ENCODE results near the gene ZNG1F. TPM values are rescaled to one million over a fixed set of nuclear protein-coding genes. Genes with fewer than 3 reads are reported as not detected.
"Not testable (repeated sequence)": the region's sequence is repeated elsewhere in the genome, so short reads cannot be mapped to it uniquely, and the experiment has no call there.

ZNG1F gene
- total and polyA plus RNA-seq, 2 donors (not counting 1 experiment from before 2014, with no cell fraction given): 16.7 to 28.6 TPM

GRCh38 chr9:41174994-41175393, 14.1 kb downstream of the ZNG1F start:
- H3K4me2 ChIP-seq (replicated peaks; ENCODE audit: low read depth, low read length, poor library complexity, severe bottlenecking); H2AFZ ChIP-seq (ENCODE audit: insufficient read depth, low read depth, low read length, poor library complexity, severe bottlenecking); H4K20me1 ChIP-seq (ENCODE audit: control insufficient read depth, insufficient read depth, low read length, poor library complexity, severe bottlenecking); H3K79me2 ChIP-seq (ENCODE audit: control insufficient read depth, insufficient read depth, low read length); H3K27me3 ChIP-seq (replicated peaks in 1 of 4; ENCODE audit: control extremely low read depth in 1 of 4, control insufficient read depth in 3 of 4, insufficient read depth in 4 of 4, low read length in 3 of 4); H3K27ac ChIP-seq (ENCODE audit: low read length in 2 of 2); H3K27me3 Mint-ChIP-seq; H3K4me3 Mint-ChIP-seq; H3K4me3 ChIP-seq (ENCODE audit: control extremely low read depth in 1 of 5, extremely low read depth in 1 of 5, insufficient read depth in 1 of 5, low read depth in 2 of 5, low read length in 4 of 5); H3K4me1 ChIP-seq (ENCODE audit: control insufficient read depth in 2 of 2, insufficient read depth in 2 of 2, low read length in 2 of 2); CTCF ChIA-PET; H3K4me1 Mint-ChIP-seq; POLR2A ChIA-PET; H3K9me3 Mint-ChIP-seq (ENCODE audit: insufficient read depth); H3K9ac ChIP-seq (ENCODE audit: low read length); ATAC-seq (ENCODE audit: low read depth); H3K36me3 ChIP-seq (replicated peaks in 1 of 2; ENCODE audit: control extremely low read depth in 1 of 2, control insufficient read depth in 1 of 2, extremely low read depth in 1 of 2, insufficient read depth in 2 of 2, low read length in 1 of 2); H3K27ac Mint-ChIP-seq; intact Hi-C loops (cut with micrococcal nuclease); H3K9me3 ChIP-seq (ENCODE audit: control extremely low read depth in 1 of 3, control insufficient read depth in 2 of 3, insufficient read depth in 1 of 3, low read length in 2 of 3): not testable (repeated sequence)
- DNase-seq: peak; percentile 0
- WGBS (ENCODE audit: insufficient coverage): no CpG with 5 or more reads among the region's 4 CpGs

- H3K36me3 ChIP-seq (replicated peaks in 1 of 2; ENCODE audit: control extremely low read depth in 1 of 2, control insufficient read depth in 1 of 2, extremely low read depth in 1 of 2, insufficient read depth in 2 of 2, low read length in 1 of 2); H3K27ac ChIP-seq (ENCODE audit: low read length in 2 of 2); POLR2A ChIA-PET; H3K4me2 ChIP-seq (replicated peaks; ENCODE audit: low read depth, low read length, poor library complexity, severe bottlenecking); DNase-seq; H2AFZ ChIP-seq (ENCODE audit: insufficient read depth, low read depth, low read length, poor library complexity, severe bottlenecking); H3K4me3 Mint-ChIP-seq; intact Hi-C loops (cut with micrococcal nuclease); H3K27ac Mint-ChIP-seq; H4K20me1 ChIP-seq (ENCODE audit: control insufficient read depth, insufficient read depth, low read length, poor library complexity, severe bottlenecking); H3K79me2 ChIP-seq (ENCODE audit: control insufficient read depth, insufficient read depth, low read length); H3K9ac ChIP-seq (ENCODE audit: low read length); H3K27me3 ChIP-seq (replicated peaks in 1 of 4; ENCODE audit: control extremely low read depth in 1 of 4, control insufficient read depth in 3 of 4, insufficient read depth in 4 of 4, low read length in 3 of 4); H3K4me3 ChIP-seq (ENCODE audit: control extremely low read depth in 1 of 5, extremely low read depth in 1 of 5, insufficient read depth in 1 of 5, low read depth in 2 of 5, low read length in 4 of 5); H3K27me3 Mint-ChIP-seq; H3K4me1 ChIP-seq (ENCODE audit: control insufficient read depth in 2 of 2, insufficient read depth in 2 of 2, low read length in 2 of 2); ATAC-seq (ENCODE audit: low read depth); H3K9me3 ChIP-seq (ENCODE audit: control extremely low read depth in 1 of 3, control insufficient read depth in 2 of 3, insufficient read depth in 1 of 3, low read length in 2 of 3); H3K9me3 Mint-ChIP-seq (ENCODE audit: insufficient read depth); CTCF ChIA-PET; H3K4me1 Mint-ChIP-seq: not testable (repeated sequence)
- WGBS (ENCODE audit: insufficient coverage): no CpG with 5 or more reads among the region's 18 CpGs
Observed at GRCh38 chr9:41150116-41150515, 39.0 kb downstream of the ZNG1F start.

- H3K79me2 ChIP-seq (ENCODE audit: control insufficient read depth, insufficient read depth, low read length); H3K9me3 ChIP-seq (ENCODE audit: control extremely low read depth in 1 of 3, control insufficient read depth in 2 of 3, insufficient read depth in 1 of 3, low read length in 2 of 3); DNase-seq; H3K36me3 ChIP-seq (replicated peaks in 1 of 2; ENCODE audit: control extremely low read depth in 1 of 2, control insufficient read depth in 1 of 2, extremely low read depth in 1 of 2, insufficient read depth in 2 of 2, low read length in 1 of 2); H3K4me2 ChIP-seq (replicated peaks; ENCODE audit: low read depth, low read length, poor library complexity, severe bottlenecking); H3K27ac ChIP-seq (ENCODE audit: low read length in 2 of 2); H3K9me3 Mint-ChIP-seq (ENCODE audit: insufficient read depth); H3K9ac ChIP-seq (ENCODE audit: low read length); H3K4me1 Mint-ChIP-seq; H3K27ac Mint-ChIP-seq; CTCF ChIA-PET; POLR2A ChIA-PET; H3K4me1 ChIP-seq (ENCODE audit: control insufficient read depth in 2 of 2, insufficient read depth in 2 of 2, low read length in 2 of 2); intact Hi-C loops (cut with micrococcal nuclease); H3K4me3 ChIP-seq (ENCODE audit: control extremely low read depth in 1 of 5, extremely low read depth in 1 of 5, insufficient read depth in 1 of 5, low read depth in 2 of 5, low read length in 4 of 5); H4K20me1 ChIP-seq (ENCODE audit: control insufficient read depth, insufficient read depth, low read length, poor library complexity, severe bottlenecking); H2AFZ ChIP-seq (ENCODE audit: insufficient read depth, low read depth, low read length, poor library complexity, severe bottlenecking); H3K4me3 Mint-ChIP-seq; H3K27me3 Mint-ChIP-seq; ATAC-seq (ENCODE audit: low read depth); H3K27me3 ChIP-seq (replicated peaks in 1 of 4; ENCODE audit: control extremely low read depth in 1 of 4, control insufficient read depth in 3 of 4, insufficient read depth in 4 of 4, low read length in 3 of 4): not testable (repeated sequence)
- no CpG with 5 or more reads among the region's 2 CpGs for WGBS (ENCODE audit: insufficient coverage)
Observed at GRCh38 chr9:41141878-41142277, 47.2 kb downstream of the ZNG1F start.

- H3K4me3 ChIP-seq (ENCODE audit: control extremely low read depth in 1 of 5, extremely low read depth in 1 of 5, insufficient read depth in 1 of 5, low read depth in 2 of 5, low read length in 4 of 5); intact Hi-C loops (cut with micrococcal nuclease); DNase-seq; H3K9me3 ChIP-seq (ENCODE audit: control extremely low read depth in 1 of 3, control insufficient read depth in 2 of 3, insufficient read depth in 1 of 3, low read length in 2 of 3); H3K27me3 Mint-ChIP-seq; H3K4me2 ChIP-seq (replicated peaks; ENCODE audit: low read depth, low read length, poor library complexity, severe bottlenecking); POLR2A ChIA-PET; H3K79me2 ChIP-seq (ENCODE audit: control insufficient read depth, insufficient read depth, low read length); H4K20me1 ChIP-seq (ENCODE audit: control insufficient read depth, insufficient read depth, low read length, poor library complexity, severe bottlenecking); H3K27ac Mint-ChIP-seq; H3K9ac ChIP-seq (ENCODE audit: low read length); H3K4me3 Mint-ChIP-seq; H3K36me3 ChIP-seq (replicated peaks in 1 of 2; ENCODE audit: control extremely low read depth in 1 of 2, control insufficient read depth in 1 of 2, extremely low read depth in 1 of 2, insufficient read depth in 2 of 2, low read length in 1 of 2); H3K4me1 Mint-ChIP-seq; H3K27ac ChIP-seq (ENCODE audit: low read length in 2 of 2); H3K27me3 ChIP-seq (replicated peaks in 1 of 4; ENCODE audit: control extremely low read depth in 1 of 4, control insufficient read depth in 3 of 4, insufficient read depth in 4 of 4, low read length in 3 of 4); H2AFZ ChIP-seq (ENCODE audit: insufficient read depth, low read depth, low read length, poor library complexity, severe bottlenecking); ATAC-seq (ENCODE audit: low read depth); CTCF ChIA-PET; H3K4me1 ChIP-seq (ENCODE audit: control insufficient read depth in 2 of 2, insufficient read depth in 2 of 2, low read length in 2 of 2); H3K9me3 Mint-ChIP-seq (ENCODE audit: insufficient read depth): not testable (repeated sequence)
- no CpG with 5 or more reads among the region's 15 CpGs for WGBS (ENCODE audit: insufficient coverage)
Observed at GRCh38 chr9:41128581-41128980, 60.5 kb downstream of the ZNG1F start, which contains the start of gene FOXD4L6. Gene FOXD4L6 (minus strand): TSS chr9:41128681. CDS start chr9:41128383, 298 bp downstream.

Data from B cell (primary cell).